ENCODE data around the gene SRP68.
"Not testable (repeated sequence)": the region's sequence is repeated elsewhere in the genome, so short reads cannot be mapped to it uniquely, and the experiment has no call there.

SRP68 gene

GRCh38 chr17:76076765-76077583 lies 4.7 kb upstream of the SRP68 start:
- no peak for DNase-seq

- no peak for DNase-seq
Measured at GRCh38 chr17:76076146-76076764, 3.9 kb upstream of the SRP68 start.

- peak; percentile 24 for DNase-seq
Measured at GRCh38 chr17:76075364-76076145, 3.2 kb upstream of the SRP68 start.

- no peak for DNase-seq
Measured at GRCh38 chr17:76074390-76075363, 2.4 kb upstream of the SRP68 start, which contains the start of gene GALR2. TSS of gene GALR2 (plus strand) at chr17:76074781. CDS start at chr17:76074884, 103 bp downstream.

GRCh38 chr17:76071531-76072147 lies 678 bp downstream of the SRP68 start:
- DNase-seq = no peak

- no peak for DNase-seq
Measured at GRCh38 chr17:76065775-76066174, 6.5 kb downstream of the SRP68 start.

GRCh38 chr17:76063875-76064546 lies 8.3 kb downstream of the SRP68 start:
- no peak for DNase-seq

GRCh38 chr17:76058264-76058663 lies 14.1 kb downstream of the SRP68 start:
- not testable (repeated sequence) for DNase-seq

- no peak for DNase-seq
Measured at GRCh38 chr17:76056882-76057281, 15.4 kb downstream of the SRP68 start.

GRCh38 chr17:76054112-76054476 lies 18.2 kb downstream of the SRP68 start:
- DNase-seq = no peak

GRCh38 chr17:76053246-76054111 lies 18.8 kb downstream of the SRP68 start:
- DNase-seq = no peak

- DNase-seq = no peak
Measured at GRCh38 chr17:76051561-76051960, 20.8 kb downstream of the SRP68 start.

GRCh38 chr17:76050538-76051467 lies 21.5 kb downstream of the SRP68 start:
- no peak for DNase-seq

GRCh38 chr17:76049836-76050537 lies 22.3 kb downstream of the SRP68 start:
- no peak for DNase-seq

- DNase-seq = no peak
Measured at GRCh38 chr17:76049239-76049638, 23.1 kb downstream of the SRP68 start.

- no peak for DNase-seq
Measured at GRCh38 chr17:76048711-76049110, 23.6 kb downstream of the SRP68 start.

GRCh38 chr17:76048025-76048605 lies 24.2 kb downstream of the SRP68 start:
- no peak for DNase-seq

GRCh38 chr17:76046064-76046463 lies 26.3 kb downstream of the SRP68 start:
- no peak for DNase-seq
